Transverse colon (tissue), 4 donors: ENCODE measurements around the gene PRKAR1B.

Experiments used
- CTCF ChIP-seq, 5 experiments: fragments of 200-600 bp in 3 of 5; fragments of 450-650 bp in 2 of 5; sonication (generic) in 3 of 5; IDR thresholded peaks; 1 replicate in 2 of 5; 2 replicates in 3 of 5; pipeline ENCODE4 v1.5.1; 2016 to 2017; ENCODE audit warnings: antibody characterized with exemption in 5 of 5, inconsistent platforms in 3 of 5, mild to moderate bottlenecking in 2 of 5, moderate library complexity in 1 of 5
- EP300 ChIP-seq: sonication (generic); formaldehyde crosslinking; IDR thresholded peaks from one replicate; pipeline ENCODE4 v1.6.1; 2017; ENCODE audit warnings: antibody characterized with exemption, low read depth
- POLR2A ChIP-seq: fragments of 450-650 bp; IDR thresholded peaks from one replicate; pipeline ENCODE4 v1.6.1; 2016; ENCODE audit warnings: antibody characterized with exemption, mild to moderate bottlenecking, moderate library complexity
- POLR2AphosphoS5 ChIP-seq, 3 donors: sonication (generic); formaldehyde crosslinking; IDR thresholded peaks; one replicate each; pipeline ENCODE4 v1.6.1; 2016; ENCODE audit warnings: antibody characterized with exemption in 3 of 3

GRCh38 chr7:623464-623863 lies 103.6 kb downstream of the PRKAR1B start:
- no peak for TF ChIP-seq CTCF (IDR thresholded peaks at IDR 0.05)
- no peak for TF ChIP-seq POLR2A
- TF ChIP-seq POLR2AphosphoS5 (IDR thresholded peaks at IDR 0.05), result no peak
- no peak for TF ChIP-seq EP300
